Breast epithelium (tissue), 3 donors: Measurements from ENCODE around the gene FAM184B.

ENCODE experiments used
- CTCF ChIP-seq, 3 donors: fragments of 450-650 bp; IDR thresholded peaks; one replicate each; pipeline ENCODE4 v1.5.1; 2016 to 2017; ENCODE audit warnings: antibody characterized with exemption in 3 of 3, mild to moderate bottlenecking in 3 of 3, moderate library complexity in 3 of 3
- POLR2A ChIP-seq: fragments of 450-650 bp; IDR thresholded peaks from one replicate; pipeline ENCODE4 v1.6.1; 2016; ENCODE audit warnings: antibody characterized with exemption, mild to moderate bottlenecking, moderate library complexity
- POLR2AphosphoS5 ChIP-seq, 3 donors: sonication (generic); formaldehyde crosslinking; IDR thresholded peaks; one replicate each; pipeline ENCODE4 v1.6.1; 2017; ENCODE audit warnings: antibody characterized with exemption in 3 of 3

GRCh38 chr4:17787315-17787714, 5.9 kb upstream of the FAM184B start:
- TF ChIP-seq CTCF (IDR thresholded peaks at IDR 0.05) = no peak
- no peak for TF ChIP-seq POLR2AphosphoS5 (IDR thresholded peaks at IDR 0.05)
- TF ChIP-seq POLR2A = no peak
